GM19238 (cell line): Measurements from ENCODE around the gene ASPHD2.
"Not testable (repeated sequence)": the region's sequence is repeated elsewhere in the genome, so short reads cannot be mapped to it uniquely, and the experiment has no call there.

ENCODE experiments used
- DNase-seq: peaks from one replicate; pipeline ENCODE4 v3.0.0; 2011; ENCODE audit warnings: low spot score; ENCODE audit not compliant: insufficient read length

Gene ASPHD2

GRCh38 chr22:26416670-26417276, 12.3 kb upstream of the ASPHD2 start:
- no peak for DNase-seq

DNA sequence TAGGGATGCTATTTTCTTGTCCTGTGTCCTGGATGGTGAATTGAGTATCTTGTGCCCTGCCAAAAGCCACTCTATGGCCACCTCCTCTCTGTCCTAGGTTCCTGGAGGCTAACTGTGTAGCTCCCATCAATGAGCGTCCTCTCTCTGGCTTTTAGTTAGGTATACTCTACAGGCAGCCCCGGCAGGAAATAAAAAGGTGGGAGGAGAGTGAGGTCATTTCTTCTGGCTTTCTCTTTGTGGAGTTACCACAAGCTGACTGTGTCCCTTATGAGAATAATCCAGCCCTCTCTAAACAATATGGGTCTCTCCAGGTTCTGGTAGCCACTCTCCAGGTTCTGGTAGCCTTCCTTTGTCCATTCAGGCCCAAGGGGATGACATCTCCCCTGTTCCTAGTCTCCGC, 11.7 kb upstream of the ASPHD2 start:
- DNase-seq, result no peak

DNA sequence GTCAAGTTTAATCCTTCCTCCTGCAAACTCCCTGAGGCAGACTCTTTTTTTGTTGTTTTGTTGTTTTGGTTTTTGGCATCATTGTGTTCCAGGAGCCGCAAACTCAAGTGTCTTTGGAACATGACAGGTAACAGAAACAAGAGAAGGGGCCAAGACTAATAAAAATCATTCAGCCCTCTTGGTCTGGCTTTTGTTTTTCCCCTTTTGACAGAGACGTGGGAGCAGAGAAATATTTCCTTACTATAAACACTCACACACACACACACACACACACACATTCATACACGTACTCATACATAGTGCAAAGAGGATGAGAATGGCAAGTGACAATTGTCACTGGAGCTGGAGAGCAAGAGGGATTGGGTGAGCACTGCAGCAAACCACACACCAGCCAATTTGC, 10.4 kb upstream of the ASPHD2 start:
- no peak for DNase-seq

DNA sequence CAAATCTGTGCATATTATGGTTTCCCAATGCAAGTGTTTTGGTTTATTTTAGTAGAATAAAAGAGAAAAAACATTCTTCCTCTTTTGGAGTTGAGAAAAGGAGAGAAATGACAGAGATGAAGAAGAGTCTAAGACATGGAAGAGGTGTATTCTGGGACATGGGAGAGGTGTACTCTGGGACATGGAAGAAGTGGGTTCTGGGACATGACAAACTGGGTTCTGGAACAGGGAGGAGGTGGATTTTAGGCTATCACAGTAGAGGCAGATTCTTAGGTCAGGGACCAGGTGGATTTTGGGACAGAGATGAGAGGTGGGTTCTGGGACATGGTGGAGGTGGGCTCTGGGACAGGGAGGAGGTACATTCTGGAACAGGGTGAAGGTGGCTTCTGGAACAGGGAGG, 2.1 kb upstream of the ASPHD2 start:
- DNase-seq, result no peak

DNA sequence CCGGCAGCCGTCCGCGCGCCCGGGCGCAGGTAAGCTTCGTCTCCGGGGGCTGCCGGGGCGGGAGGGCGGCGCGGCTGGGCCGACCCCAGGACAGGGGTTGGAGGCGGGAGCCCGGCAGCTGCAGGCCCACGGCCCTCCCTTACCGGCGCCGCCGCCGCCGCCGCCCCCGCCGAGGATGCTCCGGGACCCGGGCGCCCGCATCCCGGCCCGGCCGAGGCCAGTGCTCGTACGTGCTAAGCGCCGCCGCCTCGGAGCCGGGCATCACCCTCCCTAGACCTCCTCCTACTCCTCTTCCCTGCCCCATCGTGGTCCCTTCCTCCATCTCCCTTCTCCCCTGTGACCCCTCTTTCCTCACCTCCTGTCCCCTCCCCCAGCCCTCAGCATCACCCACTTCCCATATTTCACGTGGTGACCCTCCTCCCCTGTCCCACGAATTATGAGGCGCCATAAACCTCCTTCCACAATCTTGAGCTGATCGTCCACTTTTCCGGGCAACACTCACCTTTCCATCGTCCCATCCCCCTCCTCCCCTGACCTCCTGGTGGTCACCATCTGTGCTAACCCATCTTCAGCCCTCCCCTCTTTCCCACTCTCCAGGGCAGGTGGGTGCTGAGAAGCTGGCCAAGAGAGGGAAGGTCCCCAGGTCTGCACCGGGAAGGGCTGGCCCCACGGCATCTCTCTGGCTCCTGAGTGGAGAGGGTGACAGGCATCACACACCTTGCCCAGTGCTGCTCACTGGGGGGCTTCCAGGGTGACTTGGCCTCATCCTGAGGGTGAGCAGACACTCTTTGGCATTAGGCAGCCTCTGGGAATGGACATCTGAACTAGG, 612 bp downstream of the ASPHD2 start:
- DNase-seq, result no peak

- no peak for DNase-seq
Measured at GRCh38 chr22:26430600-26430999, 1.5 kb downstream of the ASPHD2 start.

- peak; percentile 40 for DNase-seq
Measured at GRCh38 chr22:26431261-26431995, 2.4 kb downstream of the ASPHD2 start.

- peak; percentile 31 for DNase-seq
Measured at GRCh38 chr22:26432619-26433311, 3.7 kb downstream of the ASPHD2 start.

- DNase-seq, result no peak
Measured at GRCh38 chr22:26433805-26434204, 4.7 kb downstream of the ASPHD2 start.

DNA sequence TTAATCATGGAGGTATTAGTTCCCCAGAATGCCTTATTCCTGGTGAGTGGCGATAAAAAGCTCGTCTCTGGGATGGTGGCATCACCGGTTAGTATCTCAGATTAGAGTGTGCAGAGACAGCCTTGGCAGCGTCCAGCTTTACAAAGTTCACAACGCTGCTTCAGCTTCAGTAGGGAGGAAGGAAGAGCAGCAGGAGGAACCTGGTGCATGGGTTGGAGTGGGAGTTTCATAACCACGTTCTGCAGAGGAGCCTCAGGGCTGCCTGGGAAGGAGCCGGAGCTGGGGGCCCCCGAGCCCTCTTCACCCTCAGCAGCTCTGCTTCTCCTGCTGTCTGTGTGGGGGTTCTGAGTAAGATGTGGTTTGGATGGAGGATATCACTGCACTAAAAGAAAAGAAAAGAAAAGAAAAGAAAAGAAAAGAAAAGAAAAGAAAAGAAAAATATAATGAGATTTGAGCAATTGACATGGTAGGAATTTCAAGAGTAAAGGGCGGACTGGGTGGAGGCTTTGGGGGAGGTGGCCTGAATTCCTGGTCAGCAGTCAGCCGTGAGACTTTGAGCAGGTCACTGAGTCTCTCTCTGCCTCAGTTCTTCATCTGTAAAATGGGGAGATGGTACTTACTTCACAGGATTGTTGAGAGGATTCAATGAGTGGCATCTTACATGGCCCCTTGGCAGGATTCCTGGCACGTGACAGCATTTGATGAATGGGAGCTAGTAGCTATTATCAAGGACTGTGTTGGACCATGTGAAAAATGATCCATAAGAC, 6.5 kb downstream of the ASPHD2 start:
- DNase-seq, result no peak

- no peak for DNase-seq
Measured at GRCh38 chr22:26436903-26437515, 7.9 kb downstream of the ASPHD2 start.

GRCh38 chr22:26437694-26438392, 8.8 kb downstream of the ASPHD2 start:
- DNase-seq, result no peak

GRCh38 chr22:26438776-26439175, 9.7 kb downstream of the ASPHD2 start:
- DNase-seq, result not testable (repeated sequence)

DNA sequence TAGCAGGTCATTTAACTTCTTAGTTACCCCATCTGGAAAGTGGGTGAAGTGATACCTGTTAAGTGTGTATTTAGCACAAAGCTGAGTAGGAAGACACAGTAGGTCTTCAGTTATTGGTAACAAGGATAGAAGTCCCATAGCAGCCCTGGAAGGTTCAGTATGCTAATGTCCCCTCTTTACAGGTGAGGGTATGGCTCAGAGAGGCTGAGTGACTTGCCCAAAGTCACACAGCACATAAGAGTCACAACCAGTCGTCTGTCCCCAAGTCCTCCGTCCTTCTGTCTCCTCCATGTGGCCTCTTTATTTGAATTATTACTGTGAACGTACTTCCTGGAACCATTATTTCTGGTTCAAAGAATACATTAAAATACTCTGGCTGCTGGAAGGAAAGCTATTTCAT, 10.5 kb downstream of the ASPHD2 start:
- no peak for DNase-seq

DNA sequence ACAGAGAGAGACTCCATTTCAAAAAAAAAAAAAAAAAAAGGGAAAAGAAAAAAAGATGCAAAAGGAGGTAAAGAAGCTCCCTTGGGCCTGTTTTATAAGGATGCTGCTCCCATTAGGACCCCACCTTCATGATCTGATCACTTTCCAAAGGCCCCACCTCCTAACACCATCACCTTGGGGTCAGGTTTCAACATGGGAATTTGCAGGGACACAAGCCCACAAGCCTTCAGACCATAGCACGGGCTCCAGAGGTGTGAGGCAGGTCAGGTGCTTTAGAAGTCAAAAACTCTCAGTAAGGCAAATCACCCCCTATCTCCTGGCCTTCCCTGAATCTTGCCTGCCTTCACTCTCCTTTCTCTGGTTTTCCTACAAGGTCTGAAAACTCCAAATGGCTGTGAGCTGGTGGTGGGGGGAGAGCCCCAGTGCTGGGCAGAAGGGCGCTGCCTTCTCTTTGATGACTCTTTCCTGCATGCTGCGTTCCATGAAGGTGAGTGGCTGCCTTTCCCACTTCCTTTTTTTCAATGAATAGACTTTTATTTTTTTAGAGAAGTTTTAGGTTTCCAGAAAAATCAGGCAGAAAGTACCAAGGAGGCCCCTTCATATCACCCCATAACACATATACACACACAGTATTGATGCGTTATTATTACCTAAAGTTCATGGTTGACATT, 13.2 kb downstream of the ASPHD2 start:
- no peak for DNase-seq

DNA sequence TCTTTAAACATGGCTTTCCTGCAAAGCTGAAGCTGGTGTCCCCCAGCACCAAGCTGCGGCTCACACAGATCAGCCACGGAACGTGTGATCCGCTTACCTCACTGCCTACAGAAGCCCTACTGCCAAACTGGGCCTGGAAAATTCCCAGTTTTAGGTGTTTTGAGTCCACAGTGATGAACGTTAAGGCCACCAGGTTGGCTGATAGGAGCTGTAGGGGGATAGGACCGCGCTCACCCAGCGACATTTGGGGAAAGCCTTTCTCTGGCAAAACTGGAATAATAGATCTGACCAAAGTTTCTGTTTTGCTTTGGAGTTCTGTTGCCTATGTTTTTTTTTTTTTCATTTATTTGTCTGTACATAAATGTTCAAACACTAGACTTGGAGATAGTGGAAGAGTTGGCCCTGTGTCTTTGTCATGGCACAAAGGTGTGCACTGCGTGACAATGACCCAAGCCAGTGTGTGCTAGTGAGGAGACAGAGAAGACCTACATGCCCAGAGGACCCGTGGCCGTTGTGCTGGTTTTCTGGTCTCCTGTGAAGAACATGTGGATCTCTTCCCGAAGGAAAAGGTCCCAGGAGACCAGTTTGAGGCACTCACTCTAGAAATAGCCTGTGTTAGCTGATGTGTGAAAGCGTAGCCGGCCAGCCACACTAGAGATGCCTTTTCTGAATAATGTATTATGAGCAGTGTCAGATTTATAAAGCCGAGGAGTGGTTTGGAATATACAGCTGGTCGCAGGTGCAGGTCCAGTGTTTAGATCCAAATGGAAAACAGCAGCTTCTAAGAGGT, 15.0 kb downstream of the ASPHD2 start:
- DNase-seq, result no peak

GRCh38 chr22:26444777-26445176, 15.7 kb downstream of the ASPHD2 start:
- no peak for DNase-seq

- DNase-seq, result no peak
Measured at GRCh38 chr22:26445577-26446275, 16.7 kb downstream of the ASPHD2 start.
